GM23248 (cell line): ENCODE measurements around the gene TENM3.

Source experiments
- EZH2 ChIP-seq: fragments of 200-600 bp; sonication (generic); IDR thresholded peaks from 2 replicates; pipeline ENCODE4 v1.6.1; 2018; ENCODE audit warnings: antibody characterized with exemption, mild to moderate bottlenecking; ENCODE audit not compliant: insufficient read depth, poor library complexity, severe bottlenecking
- EZH2phosphoT487 ChIP-seq: fragments of 200-600 bp; sonication (generic); IDR thresholded peaks from 2 replicates; pipeline ENCODE4 v1.6.1; 2018; ENCODE audit warnings: antibody characterized with exemption, moderate library complexity, mild to moderate bottlenecking, low read depth; ENCODE audit not compliant: insufficient read depth

GRCh38 chr4:182246401-182247205 lies 3.4 kb downstream of the TENM3 start:
- TF ChIP-seq EZH2phosphoT487: no peak
- TF ChIP-seq EZH2: no peak
